ENCODE results near the gene MAML2.
"Not testable (repeated sequence)": the region's sequence is repeated elsewhere in the genome, so short reads cannot be mapped to it uniquely, and the experiment has no call there.

MAML2 gene

GRCh38 chr11:96188243-96189006 lies 154.6 kb downstream of the MAML2 start:
- Histone ChIP-seq H3K4me3 (no peak overlapping the region), H3K27ac (peak overlapping the region; percentile 39 to 59)
- no peak for DNase-seq (ENCODE audit: low spot score)
- TF ChIP-seq, protein P1, sequence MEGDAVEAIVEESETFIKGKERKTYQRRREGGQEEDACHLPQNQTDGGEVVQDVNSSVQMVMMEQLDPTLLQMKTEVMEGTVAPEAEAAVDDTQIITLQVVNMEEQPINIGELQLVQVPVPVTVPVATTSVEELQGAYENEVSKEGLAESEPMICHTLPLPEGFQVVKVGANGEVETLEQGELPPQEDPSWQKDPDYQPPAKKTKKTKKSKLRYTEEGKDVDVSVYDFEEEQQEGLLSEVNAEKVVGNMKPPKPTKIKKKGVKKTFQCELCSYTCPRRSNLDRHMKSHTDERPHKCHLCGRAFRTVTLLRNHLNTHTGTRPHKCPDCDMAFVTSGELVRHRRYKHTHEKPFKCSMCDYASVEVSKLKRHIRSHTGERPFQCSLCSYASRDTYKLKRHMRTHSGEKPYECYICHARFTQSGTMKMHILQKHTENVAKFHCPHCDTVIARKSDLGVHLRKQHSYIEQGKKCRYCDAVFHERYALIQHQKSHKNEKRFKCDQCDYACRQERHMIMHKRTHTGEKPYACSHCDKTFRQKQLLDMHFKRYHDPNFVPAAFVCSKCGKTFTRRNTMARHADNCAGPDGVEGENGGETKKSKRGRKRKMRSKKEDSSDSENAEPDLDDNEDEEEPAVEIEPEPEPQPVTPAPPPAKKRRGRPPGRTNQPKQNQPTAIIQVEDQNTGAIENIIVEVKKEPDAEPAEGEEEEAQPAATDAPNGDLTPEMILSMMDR (IDR thresholded peaks at IDR 0.05), result no peak

- TF ChIP-seq, protein P1 (IDR thresholded peaks at IDR 0.05), result no peak
- H3K27ac ChIP-seq, result peak overlapping the region; percentile 39 to 59
- H3K4me3 ChIP-seq, result no peak overlapping the region
- no peak for DNase-seq (ENCODE audit: low spot score)
These were observed 155.2 kb downstream of the MAML2 start for GRCh38 chr11:96187822-96188221.

DNA sequence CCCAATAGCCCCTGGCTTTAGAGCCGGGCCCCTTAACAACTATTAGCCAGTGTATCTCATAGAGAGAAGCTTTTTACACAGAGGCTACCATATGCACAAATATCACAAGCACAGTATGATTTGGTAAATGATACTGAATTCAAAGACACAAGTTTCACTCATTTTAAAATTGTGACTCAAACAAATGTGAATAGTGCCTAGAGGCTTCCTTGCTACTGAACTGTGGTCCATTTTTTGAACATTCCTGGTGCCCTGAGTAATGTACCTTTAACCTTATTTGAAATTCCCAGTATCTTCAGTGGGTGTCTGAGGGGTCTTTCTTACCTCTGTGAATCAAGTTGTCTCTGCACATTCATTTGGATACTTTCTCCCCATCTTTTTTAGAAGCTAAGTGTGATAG lies 156.2 kb downstream of the MAML2 start:
- H3K4me3 ChIP-seq, result no peak overlapping the region
- no peak for DNase-seq (ENCODE audit: low spot score)
- TF ChIP-seq, protein P1 (IDR thresholded peaks at IDR 0.05), result no peak
- no peak overlapping the region for H3K27ac ChIP-seq

DNA sequence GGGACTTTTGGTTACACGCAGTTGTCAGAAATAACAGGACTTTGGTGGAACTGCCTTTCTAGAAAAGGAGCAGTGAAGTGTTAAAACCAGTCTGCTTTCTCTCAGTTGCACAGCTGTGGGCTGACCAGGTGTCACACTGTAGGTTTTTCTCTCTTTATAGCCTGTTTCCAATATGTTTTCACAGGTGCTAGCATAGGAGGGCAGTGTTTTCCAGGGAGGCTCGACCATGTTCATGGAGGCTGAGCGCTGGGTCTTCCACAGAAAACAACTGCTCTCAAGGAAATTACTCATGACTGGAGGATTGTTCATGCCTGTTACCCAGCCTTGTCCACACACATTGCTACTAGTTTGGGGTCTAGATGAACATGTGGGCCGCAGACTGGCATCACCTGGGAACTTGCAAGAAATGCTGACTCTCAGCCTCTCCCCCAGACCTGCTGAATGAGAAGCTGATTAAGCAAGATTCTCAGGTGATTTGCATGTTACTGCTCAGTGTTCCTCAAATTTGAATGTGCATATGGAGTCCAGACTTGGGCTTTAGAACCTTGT lies 157.7 kb downstream of the MAML2 start:
- TF ChIP-seq, protein P1 (IDR thresholded peaks at IDR 0.05), result no peak
- no peak for DNase-seq (ENCODE audit: low spot score)
- Histone ChIP-seq H3K4me3 (no peak overlapping the region), H3K27ac (no peak overlapping the region)

- H3K4me3 ChIP-seq; H3K27ac ChIP-seq; DNase-seq (ENCODE audit: low spot score): not testable (repeated sequence)
These were observed 162.1 kb downstream of the MAML2 start for GRCh38 chr11:96180937-96181336.

DNA sequence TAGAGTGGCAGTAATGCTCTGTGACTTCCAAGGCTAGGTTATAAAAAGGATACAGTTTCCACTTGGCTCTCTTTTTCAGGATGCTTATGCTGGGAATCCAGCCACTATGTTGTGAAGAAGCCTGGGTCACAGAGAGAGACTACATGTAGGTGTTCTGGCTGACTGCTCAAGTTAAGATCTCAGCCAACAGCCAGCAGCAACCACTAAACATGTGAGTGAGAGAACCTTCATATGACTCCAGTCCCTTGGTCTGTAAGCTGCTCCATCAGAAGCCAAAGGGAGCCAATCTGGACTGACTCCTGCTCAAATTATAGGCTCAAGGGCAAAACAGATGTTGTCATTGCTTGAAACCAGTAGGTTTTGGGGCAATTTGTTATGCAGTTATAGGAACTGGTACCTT lies 162.7 kb downstream of the MAML2 start:
- DNase-seq (ENCODE audit: low spot score), result no peak
- no peak overlapping the region for H3K4me3 ChIP-seq
- H3K27ac ChIP-seq, result no peak overlapping the region
- TF ChIP-seq, protein P1 (IDR thresholded peaks at IDR 0.05), result no peak

DNA sequence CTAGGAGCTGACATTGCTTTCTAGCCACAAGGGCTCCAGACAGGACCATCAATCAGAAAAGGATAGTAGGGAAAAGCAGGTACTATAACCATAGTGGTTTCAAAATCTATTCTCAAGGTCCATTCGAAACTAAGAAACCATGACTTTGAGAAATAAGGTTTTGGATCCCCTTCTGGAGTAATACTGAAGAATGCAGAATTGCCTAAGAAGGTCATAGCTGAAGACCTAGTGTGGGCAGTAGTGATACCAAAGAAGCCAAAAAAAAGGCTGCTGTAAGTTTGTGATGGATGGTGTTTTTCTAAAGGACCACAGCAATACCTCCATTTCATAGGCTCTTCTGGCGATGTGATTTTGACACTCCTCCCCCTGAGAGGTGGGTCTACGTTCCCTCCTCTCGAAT lies 163.1 kb downstream of the MAML2 start:
- TF ChIP-seq, protein P1 (IDR thresholded peaks at IDR 0.05), result no peak
- Histone ChIP-seq H3K4me3 (no peak overlapping the region), H3K27ac (no peak overlapping the region)
- DNase-seq (ENCODE audit: low spot score), result no peak

Data from coronary artery (tissue), 2 donors.